ENCODE measurements around the gene CCDC59.

DNA sequence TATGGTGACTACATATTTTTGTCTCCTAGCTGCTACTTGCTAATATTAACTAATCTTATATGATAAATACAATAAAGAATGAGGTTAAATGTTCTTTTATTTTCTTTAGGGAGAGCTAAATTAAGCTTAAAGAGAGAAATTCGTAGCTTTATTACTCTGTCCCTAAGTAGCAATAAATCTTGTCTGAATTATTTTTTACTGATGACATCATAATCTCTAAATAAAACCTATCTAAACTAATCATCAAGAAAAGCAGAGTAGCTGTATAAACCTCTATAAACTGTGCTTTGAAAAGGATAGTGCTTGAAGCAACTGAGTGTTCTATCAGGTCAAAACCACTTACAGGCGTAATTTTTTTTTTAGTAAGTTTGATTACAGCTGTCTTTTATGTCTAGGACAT, 42.6 kb upstream of the CCDC59 start:
- TF ChIP-seq, protein P1, sequence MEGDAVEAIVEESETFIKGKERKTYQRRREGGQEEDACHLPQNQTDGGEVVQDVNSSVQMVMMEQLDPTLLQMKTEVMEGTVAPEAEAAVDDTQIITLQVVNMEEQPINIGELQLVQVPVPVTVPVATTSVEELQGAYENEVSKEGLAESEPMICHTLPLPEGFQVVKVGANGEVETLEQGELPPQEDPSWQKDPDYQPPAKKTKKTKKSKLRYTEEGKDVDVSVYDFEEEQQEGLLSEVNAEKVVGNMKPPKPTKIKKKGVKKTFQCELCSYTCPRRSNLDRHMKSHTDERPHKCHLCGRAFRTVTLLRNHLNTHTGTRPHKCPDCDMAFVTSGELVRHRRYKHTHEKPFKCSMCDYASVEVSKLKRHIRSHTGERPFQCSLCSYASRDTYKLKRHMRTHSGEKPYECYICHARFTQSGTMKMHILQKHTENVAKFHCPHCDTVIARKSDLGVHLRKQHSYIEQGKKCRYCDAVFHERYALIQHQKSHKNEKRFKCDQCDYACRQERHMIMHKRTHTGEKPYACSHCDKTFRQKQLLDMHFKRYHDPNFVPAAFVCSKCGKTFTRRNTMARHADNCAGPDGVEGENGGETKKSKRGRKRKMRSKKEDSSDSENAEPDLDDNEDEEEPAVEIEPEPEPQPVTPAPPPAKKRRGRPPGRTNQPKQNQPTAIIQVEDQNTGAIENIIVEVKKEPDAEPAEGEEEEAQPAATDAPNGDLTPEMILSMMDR (conservative IDR thresholded peaks at IDR 0.05 in 1 of 2, IDR thresholded peaks at IDR 0.05 in 1 of 2; ENCODE audit: extremely low read depth in 1 of 2, insufficient read depth in 1 of 2, low read depth in 1 of 2, low read length in 2 of 2) = no peak
- TF ChIP-seq EZH2 (IDR thresholded peaks at IDR 0.05; ENCODE audit: borderline replicate concordance, low read length) = no peak

All from mammary epithelial cell (primary cell).